NCI-H2107 treated with DMSO at 0.1 percent for 48 hours (cell line): ENCODE measurements around the gene ZC3HAV1.
A peak's percentile ranks its signal among the peaks of the same experiment; 100 is the strongest.
"Not testable (repeated sequence)": the region's sequence is repeated elsewhere in the genome, so short reads cannot be mapped to it uniquely, and the experiment has no call there.

ENCODE experiments used
- DNase-seq: peaks from one replicate; lab custom pipeline; 2025; ENCODE audit not compliant: unreplicated experiment; lab: John Stamatoyannopoulos, UW

The ZC3HAV1 gene

DNA sequence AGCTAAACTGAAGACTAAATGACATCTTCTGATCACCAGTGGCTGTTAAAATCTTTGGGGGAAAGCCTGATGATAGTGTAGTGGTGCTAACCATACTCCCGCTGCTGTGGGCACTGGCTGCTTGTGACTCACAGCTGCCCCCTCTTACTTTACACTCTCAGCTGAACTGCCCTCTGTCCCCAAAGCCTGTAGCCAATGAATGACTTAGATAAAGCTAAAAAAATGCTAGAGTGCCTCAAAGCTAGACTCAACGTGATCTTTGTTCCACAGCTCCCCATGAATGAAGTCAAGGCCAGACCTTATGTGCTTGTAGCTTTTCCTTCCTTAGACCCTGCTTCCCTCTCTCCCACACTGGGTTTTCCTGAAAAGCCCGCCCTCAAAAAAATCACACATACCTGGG is 80.2 kb downstream of the ZC3HAV1 start:
- DNase-seq = no peak

DNA sequence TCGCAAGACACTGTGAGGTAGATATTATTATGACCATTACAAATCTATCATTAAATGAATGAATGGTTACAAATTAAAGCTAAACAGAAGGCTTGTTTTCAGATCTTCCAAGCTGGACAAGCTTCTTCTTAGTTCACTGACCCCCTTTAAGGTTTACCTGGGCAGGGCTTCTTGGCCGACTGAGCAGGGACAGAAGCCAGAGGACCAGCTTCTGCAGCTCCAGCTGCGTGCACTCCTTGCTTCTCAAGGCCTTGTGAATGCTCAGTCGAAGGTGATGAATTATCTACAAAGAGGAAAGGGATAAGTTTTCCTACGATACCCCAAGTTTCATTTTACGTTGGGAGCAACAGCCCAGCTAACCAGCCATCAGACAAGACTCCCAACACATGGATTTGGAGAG is 83.0 kb downstream of the ZC3HAV1 start:
- no peak for DNase-seq

DNA sequence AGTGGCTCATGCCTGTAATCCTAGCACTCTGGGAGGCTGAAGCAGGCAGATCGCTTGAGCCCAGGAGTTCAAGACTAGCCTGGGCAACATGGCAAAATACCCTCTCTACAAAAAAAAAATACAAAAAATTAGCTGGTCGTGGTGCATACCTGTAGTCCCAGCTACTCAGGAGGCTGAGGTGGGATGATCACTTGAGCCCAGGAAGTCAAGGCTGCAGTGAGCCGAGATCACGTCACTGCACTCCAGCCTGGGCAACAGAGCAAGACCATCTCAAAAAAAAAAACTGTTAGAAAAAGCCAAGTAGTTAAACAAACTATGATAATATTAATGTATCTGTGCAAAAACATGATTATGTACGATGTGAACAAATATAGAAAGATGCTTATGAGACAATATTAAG is 83.7 kb downstream of the ZC3HAV1 start:
- not testable (repeated sequence) for DNase-seq

DNA sequence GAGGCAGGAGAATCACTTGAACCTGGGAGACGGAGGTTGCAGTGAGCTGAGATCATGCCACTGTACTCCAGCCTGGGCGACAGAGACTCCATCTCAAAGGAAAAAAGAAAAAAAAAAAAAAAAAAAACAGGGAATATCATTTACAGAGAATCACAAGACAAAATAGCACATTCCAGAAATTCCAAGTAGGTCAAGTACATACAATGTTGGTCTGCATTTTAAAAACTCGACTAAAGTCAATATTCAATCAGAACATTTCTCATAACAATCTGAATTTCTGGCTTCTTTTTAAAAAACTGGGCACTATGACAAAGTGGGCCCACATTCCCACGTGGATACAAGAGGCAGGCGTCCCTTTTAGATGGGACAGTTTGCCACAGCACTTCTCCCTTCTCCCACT is 86.4 kb downstream of the ZC3HAV1 start:
- DNase-seq = no peak

DNA sequence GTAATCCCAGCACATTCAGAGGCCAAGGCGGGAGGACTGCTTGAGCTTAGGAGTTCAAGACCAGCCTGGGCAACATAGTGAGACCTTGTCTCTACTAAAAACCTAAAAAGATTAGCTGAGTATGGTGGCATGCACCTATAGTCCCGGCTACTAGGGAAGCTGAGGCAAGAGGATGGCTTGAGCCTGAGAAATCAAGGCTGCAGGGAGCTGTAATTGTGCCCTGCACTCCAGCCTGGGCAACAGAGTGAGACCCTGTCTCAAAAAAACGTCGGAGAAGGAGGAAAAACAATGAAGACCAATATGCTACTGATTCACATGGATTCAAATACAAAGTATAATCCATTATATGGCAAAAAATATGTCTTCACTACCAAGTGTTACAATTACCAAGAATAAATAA is 87.2 kb downstream of the ZC3HAV1 start:
- DNase-seq = no peak

DNA sequence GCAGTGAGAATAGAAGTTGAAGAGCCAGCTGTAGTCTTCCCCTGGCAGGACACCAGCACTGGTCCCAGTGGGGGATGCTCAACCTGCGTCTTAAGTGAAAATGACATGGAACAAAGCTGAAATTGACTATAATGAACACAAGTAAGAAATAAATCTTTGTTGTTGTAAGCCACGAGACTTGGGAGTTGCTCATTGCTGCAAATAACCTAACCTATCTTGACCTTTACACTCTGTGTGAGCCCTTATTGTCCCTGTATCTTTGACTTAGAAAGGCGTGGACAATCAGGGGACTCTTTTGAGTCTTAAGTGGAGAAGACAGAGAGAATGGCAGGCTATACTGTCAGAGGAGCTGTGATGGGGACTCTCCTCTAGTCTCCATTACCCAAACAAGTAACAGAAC is 90.6 kb downstream of the ZC3HAV1 start:
- no peak for DNase-seq

DNA sequence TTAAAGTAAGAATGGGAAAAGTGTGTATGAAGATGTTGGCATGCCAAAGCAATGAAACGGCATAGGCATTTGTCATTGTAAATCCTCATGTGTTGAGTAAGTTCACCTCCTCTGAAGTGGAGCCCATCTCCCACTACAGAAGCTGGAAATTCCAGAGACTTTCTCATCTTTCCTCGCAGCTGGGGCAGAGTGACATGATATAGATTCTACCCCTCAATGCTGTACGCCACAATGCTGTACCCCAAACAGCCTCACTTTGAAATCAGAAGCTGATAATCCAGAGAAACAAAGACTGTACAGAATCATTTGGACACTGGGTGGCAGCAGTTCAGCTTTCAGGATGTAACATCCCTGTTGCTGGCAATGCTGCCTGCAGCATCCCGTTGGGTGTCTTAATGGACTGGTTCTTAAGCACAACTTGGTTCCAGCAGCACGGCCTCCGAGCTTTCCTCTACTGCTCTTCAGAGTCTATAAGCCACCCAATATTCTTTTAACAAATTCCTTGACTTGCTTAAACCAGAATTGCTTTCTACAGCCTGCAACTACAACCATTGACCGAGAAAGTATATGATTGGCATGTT is 92.5 kb downstream of the ZC3HAV1 start:
- DNase-seq = peak; percentile 64

DNA sequence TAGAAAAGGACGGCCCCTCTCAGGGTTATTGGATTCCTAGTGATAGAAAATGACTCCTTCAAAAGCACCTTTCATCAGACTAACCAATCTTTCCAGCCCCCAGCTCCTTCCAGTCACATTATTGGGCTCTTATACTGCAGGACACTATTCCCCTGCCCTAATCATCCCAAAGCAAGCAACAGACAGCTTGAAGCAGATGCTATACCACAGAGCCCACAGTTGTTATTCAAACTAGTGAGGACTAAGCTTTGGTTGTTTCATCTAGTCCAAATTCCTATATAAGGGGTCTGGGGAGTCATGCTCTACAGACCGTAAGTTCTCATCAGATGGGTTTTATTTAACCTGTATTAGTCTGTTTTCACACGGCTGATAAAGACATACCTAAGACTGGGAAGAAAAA is 98.1 kb downstream of the ZC3HAV1 start:
- no peak for DNase-seq

DNA sequence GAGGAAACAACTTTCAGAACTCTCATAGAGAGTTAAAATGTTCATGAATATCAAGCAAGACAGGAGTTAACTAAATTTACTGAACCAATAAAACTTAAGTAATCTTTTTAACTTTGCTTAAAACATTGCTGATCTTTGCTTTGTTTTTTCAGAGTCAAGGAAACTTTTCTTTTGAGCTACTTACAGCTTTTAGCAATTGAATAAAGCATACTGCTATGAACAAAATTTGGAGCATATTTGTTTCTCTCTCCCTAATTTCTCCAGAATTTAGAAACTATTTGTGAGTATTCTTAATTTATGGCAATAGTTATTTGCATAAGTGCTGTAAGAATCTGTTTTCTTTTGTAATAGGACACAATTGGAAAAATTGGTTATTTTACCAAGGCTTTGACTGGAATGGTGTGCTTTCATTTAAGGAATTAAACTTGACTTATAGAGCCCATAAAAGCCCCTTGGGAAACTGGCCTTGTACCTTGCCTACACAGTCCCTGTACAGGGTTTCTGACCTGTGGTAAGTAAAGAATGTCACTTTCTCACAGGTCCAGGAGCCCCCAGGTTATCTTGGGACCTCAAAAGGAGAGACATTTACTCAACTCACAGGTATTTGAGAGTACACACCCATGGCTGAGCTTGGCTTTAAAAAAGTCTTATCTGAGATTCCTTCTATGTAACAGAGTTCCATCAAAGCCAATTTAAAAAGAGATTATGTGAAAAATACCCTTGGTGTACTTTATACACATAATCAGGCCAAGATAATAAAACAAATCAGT is 105.0 kb downstream of the ZC3HAV1 start:
- no peak for DNase-seq

DNA sequence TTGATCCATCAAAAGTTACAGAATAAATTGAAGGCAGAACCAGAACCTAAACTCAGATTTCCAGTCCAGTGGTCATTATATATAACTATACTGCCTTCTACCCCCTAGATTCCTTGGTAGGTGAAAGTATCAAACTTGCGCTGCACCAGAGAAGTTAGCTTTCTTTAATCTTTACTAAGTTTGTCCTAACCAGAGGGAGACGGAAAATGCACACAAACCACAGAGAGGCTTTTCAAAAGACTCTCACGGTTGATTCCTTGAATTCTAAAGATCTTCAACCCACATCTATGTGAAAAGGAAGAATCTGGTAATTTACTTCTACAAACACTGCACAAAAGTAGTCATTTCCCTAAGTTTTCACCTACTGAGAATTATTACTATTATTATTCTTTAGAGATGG is 110.1 kb downstream of the ZC3HAV1 start:
- no peak for DNase-seq
